Body of pancreas (tissue), 4 donors: ENCODE measurements around the gene INAVA.

Experiments used
- CTCF ChIP-seq, 7 experiments: fragments of 450-650 bp in 4 of 7; fragments of 200-600 bp in 3 of 7; sonication (generic) in 3 of 7; IDR thresholded peaks; one replicate each; pipeline ENCODE4 v1.5.1; 2016 to 2019; ENCODE audit warnings: antibody characterized with exemption in 7 of 7
- POLR2A ChIP-seq, 3 donors: fragments of 450-650 bp; IDR thresholded peaks; one replicate each; pipeline ENCODE4 v1.6.1; 2016; ENCODE audit warnings: antibody characterized with exemption in 3 of 3, mild to moderate bottlenecking in 2 of 3

DNA sequence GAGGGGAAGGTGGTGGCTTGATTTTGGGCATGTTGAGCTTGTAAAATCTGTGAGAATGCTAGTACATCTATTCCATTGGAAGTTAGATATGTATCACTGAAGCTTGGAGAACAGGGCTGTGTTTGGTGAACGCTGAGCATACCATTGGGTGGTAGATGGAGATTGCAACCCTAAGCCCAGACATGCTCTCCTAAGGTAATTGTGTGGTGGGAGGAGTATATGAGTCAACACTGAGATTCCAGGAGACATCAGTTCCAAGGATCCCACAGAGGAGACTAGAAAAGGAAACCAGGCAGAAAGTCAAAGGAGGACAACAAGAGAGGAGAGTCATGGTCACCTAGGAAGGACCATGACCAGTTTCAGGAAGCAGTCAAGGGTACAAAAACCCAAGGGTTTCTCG is 68.4 kb downstream of the INAVA start:
- TF ChIP-seq CTCF (IDR thresholded peaks at IDR 0.05), result no peak
- no peak for TF ChIP-seq POLR2A (IDR thresholded peaks at IDR 0.05)
